Panc1 (cell line): Measurements from ENCODE around the gene BEX2. TPM values are rescaled to one million over a fixed set of nuclear protein-coding genes. Genes with fewer than 3 reads are reported as not detected.
A peak's percentile ranks its signal among the peaks of the same experiment; 100 is the strongest.

Experiments
- ATAC-seq: fragments of 200-7000 bp; cut with Tn5 transposase; 2 replicates; pipeline ENCODE4 v1.9.1; 2020; ENCODE audit warnings: mild to moderate bottlenecking, moderate library complexity
- BruUV-seq: library from RNA; stranded (reverse); fragments of 400-500 nt; replicated peaks from 2 replicates; lab custom pipeline; 2021; lab: Mats Ljungman, UMichigan
- CTCF ChIA-PET: fragments of 300-600 bp; sonication (Branson Sonifier 250); formaldehyde crosslinking; loops from one replicate; lab custom pipeline; 2022; ENCODE audit warnings: antibody characterized with exemption; lab: Charles Lee
- POLR2A ChIA-PET: fragments of 300-600 bp; sonication (Branson Sonifier 250); formaldehyde crosslinking; loops from one replicate; lab custom pipeline; 2022; ENCODE audit warnings: antibody characterized with exemption; lab: Charles Lee
- DNase-seq: peaks from one replicate; pipeline ENCODE4 v3.0.0-alpha.2; 2010; ENCODE audit warnings: low read depth, low spot score
- H3K27ac ChIP-seq: 2 replicates; pipeline ENCODE4 v1.5.1; 2011; ENCODE audit warnings: mild to moderate bottlenecking, low read length, inconsistent platforms
- H3K27me3 ChIP-seq: fragments of 200-500 bp; sonication (Bioruptor generic); 2 replicates; pipeline ENCODE4 v1.6.0; 2014; ENCODE audit warnings: low read length, inconsistent platforms; ENCODE audit not compliant: control insufficient read depth, insufficient read depth
- H3K36me3 ChIP-seq: fragments of 200-500 bp; sonication (Bioruptor generic); 2 replicates; pipeline ENCODE4 v1.5.1; 2014; ENCODE audit warnings: inconsistent platforms, mild to moderate bottlenecking, low read length, moderate library complexity; ENCODE audit not compliant: control insufficient read depth, insufficient read depth
- H3K4me1 ChIP-seq: 2 replicates; pipeline ENCODE4 v1.5.1; 2011; ENCODE audit warnings: inconsistent platforms, mild to moderate bottlenecking, low read length, moderate library complexity; ENCODE audit not compliant: control insufficient read depth, insufficient read depth
- H3K4me3 ChIP-seq, 2 experiments: 2 replicates each; pipeline ENCODE4 v1.5.1; 2011 to 2012; ENCODE audit warnings: low read depth in 2 of 2, low read length in 2 of 2, mild to moderate bottlenecking in 2 of 2, inconsistent platforms in 1 of 2, moderate library complexity in 1 of 2
- H3K9me3 ChIP-seq: fragments of 200-500 bp; sonication (Bioruptor generic); 2 replicates; pipeline ENCODE4 v1.5.1; 2014; ENCODE audit warnings: low read depth, mild to moderate bottlenecking, inconsistent platforms, low read length, moderate library complexity; ENCODE audit not compliant: control insufficient read depth, insufficient read depth
- CTCF ChIP-seq: fragments of 450-650 bp; IDR thresholded peaks from 2 replicates; pipeline ENCODE4 v1.5.1; 2017; ENCODE audit warnings: mild to moderate bottlenecking
- POLR2AphosphoS5 ChIP-seq: IDR thresholded peaks from 2 replicates; pipeline ENCODE4 v1.6.1; 2012; ENCODE audit warnings: mild to moderate bottlenecking, low read depth, low read length, moderate library complexity
- SIN3A ChIP-seq: IDR thresholded peaks from 2 replicates; pipeline ENCODE4 v1.6.1; 2012; ENCODE audit warnings: low read depth, mild to moderate bottlenecking, low read length, moderate library complexity, borderline replicate concordance; ENCODE audit not compliant: insufficient read depth
- TCF7L2 ChIP-seq: IDR thresholded peaks from 2 replicates; pipeline ENCODE4 v1.6.1; 2011; ENCODE audit warnings: mild to moderate bottlenecking, low read depth, low read length, inconsistent platforms
- in situ Hi-C: cut with HindIII; loops from 2 replicates; pipeline ENCODE4 v1.10.0; 2016; ENCODE audit warnings: low sequenced_read_pairs, low pct_unique_long_range_greater_than_20kb
- intact Hi-C: fragments of 100-400 bp; cut with micrococcal nuclease; formaldehyde crosslinking; loops from one replicate; pipeline ENCODE4 v1.10.0; 2022; ENCODE audit not compliant: unreplicated experiment
- total RNA-seq: library from RNA; stranded (reverse); gene quantifications from one replicate; pipeline ENCODE4 v1.2.1, GENCODE V29; 2021; ENCODE audit not compliant: unreplicated experiment
- TF ChIP-seq, protein P1 (sequence below), 2 experiments: IDR thresholded peaks; 2 replicates each; pipeline ENCODE4 v1.6.1; 2011 to 2012; ENCODE audit warnings: low read depth in 2 of 2, control low read depth in 1 of 2, low read length in 1 of 2, mild to moderate bottlenecking in 1 of 2, moderate library complexity in 1 of 2; ENCODE audit not compliant: insufficient read depth in 1 of 2

BEX2 gene
- total RNA-seq, 1 experiment from 2014 or later: 9.1 TPM

- Histone ChIP-seq H3K4me1 (no peaks in the 10 kb centered on the region; the same call in 1 of the 2 replicates), H3K36me3 (no peaks in the 10 kb centered on the region), H3K9me3 (no peaks in the 10 kb centered on the region), H3K4me3 (peak within 1 kb of the TSS in 1 of 2 experiments; percentile 7; a peak in 1 of 4 replicates), H3K27ac (no peak within 1 kb of the TSS), H3K27me3 (no peaks in the 10 kb centered on the region)
- TF ChIP-seq TCF7L2: no peak
- no peak for TF ChIP-seq CTCF
- DNase-seq (no peak), ATAC-seq (no peak)
- CTCF ChIA-PET: interaction anchor here (0.8 kb wide), 1 partner anchor 134 kb away, joined by 3 read pairs; no protein-coding TSS in a partner anchor
- in situ Hi-C loops: no loop called here
- intact Hi-C loops: no loop called here
- BruUV-seq: no TSS peak
- POLR2A ChIA-PET: no interaction called here
Observed at GRCh38 chrX:103329991-103330390, 19.2 kb upstream of the BEX2 start, which contains the start of gene TCEAL7. Gene TCEAL7, plus strand, starts transcription at chrX:103330239. Its CDS starts 1,165 bp downstream, at chrX:103331404.

DNA sequence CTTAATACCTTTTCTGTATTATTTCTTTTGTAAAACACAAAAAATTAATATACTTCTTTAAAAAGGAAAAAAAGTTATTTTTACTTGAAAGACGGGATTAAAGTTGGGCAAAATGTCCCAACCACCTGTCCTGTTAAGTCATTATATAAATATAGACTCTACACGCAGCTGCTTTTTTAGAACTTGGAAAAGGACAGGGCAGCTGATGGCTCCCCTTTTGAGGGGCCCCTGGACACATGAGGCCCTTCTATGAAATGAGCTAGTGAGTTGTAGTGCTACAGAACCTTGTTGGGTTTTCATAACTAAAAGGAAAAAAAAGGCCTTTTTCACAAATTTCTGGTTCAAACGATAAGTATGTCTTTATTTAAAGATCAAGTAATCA lies 600 bp upstream of the BEX2 start:
- intact Hi-C loops: no loop called here
- CTCF ChIA-PET: no interaction called here

More for the DNA sequence above, 600 bp upstream of the BEX2 start:
- TF ChIP-seq TCF7L2: no peak
- TF ChIP-seq POLR2AphosphoS5: no peak
- TF ChIP-seq, protein P1, sequence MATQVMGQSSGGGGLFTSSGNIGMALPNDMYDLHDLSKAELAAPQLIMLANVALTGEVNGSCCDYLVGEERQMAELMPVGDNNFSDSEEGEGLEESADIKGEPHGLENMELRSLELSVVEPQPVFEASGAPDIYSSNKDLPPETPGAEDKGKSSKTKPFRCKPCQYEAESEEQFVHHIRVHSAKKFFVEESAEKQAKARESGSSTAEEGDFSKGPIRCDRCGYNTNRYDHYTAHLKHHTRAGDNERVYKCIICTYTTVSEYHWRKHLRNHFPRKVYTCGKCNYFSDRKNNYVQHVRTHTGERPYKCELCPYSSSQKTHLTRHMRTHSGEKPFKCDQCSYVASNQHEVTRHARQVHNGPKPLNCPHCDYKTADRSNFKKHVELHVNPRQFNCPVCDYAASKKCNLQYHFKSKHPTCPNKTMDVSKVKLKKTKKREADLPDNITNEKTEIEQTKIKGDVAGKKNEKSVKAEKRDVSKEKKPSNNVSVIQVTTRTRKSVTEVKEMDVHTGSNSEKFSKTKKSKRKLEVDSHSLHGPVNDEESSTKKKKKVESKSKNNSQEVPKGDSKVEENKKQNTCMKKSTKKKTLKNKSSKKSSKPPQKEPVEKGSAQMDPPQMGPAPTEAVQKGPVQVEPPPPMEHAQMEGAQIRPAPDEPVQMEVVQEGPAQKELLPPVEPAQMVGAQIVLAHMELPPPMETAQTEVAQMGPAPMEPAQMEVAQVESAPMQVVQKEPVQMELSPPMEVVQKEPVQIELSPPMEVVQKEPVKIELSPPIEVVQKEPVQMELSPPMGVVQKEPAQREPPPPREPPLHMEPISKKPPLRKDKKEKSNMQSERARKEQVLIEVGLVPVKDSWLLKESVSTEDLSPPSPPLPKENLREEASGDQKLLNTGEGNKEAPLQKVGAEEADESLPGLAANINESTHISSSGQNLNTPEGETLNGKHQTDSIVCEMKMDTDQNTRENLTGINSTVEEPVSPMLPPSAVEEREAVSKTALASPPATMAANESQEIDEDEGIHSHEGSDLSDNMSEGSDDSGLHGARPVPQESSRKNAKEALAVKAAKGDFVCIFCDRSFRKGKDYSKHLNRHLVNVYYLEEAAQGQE (IDR thresholded peaks at IDR 0.05; ENCODE audit: insufficient read depth in 1 of 2, low read depth in 2 of 2, low read length in 1 of 2): no peak
- TF ChIP-seq SIN3A: no peak
- TF ChIP-seq CTCF: no peak
- peaks cover 2% of the 10 kb centered on the region; the same call in 1 of the 2 replicates for H3K4me1 ChIP-seq
- H3K4me3 ChIP-seq: peak overlapping the region; percentile 53 to 71
- no peak for DNase-seq
- H3K9me3 ChIP-seq: no peaks in the 10 kb centered on the region
- no peak for ATAC-seq
- POLR2A ChIA-PET: no interaction called here
- in situ Hi-C loops: no loop called here
- no peak overlapping the region for H3K27ac ChIP-seq
- no peaks in the 10 kb centered on the region for H3K36me3 ChIP-seq
- no TSS peak for BruUV-seq
- peaks cover 12% of the 10 kb centered on the region for H3K27me3 ChIP-seq
